GM10847 (cell line): ENCODE results near the gene ARID5B.

Experiments used
- POLR2A ChIP-seq: IDR thresholded peaks from 2 replicates; pipeline ENCODE4 v1.6.1; 2011; ENCODE audit not compliant: insufficient read length; ENCODE audit errors: extremely low read depth

Gene ARID5B

GRCh38 chr10:62001898-62002297, 100.4 kb downstream of the ARID5B start:
- TF ChIP-seq POLR2A = no peak

DNA sequence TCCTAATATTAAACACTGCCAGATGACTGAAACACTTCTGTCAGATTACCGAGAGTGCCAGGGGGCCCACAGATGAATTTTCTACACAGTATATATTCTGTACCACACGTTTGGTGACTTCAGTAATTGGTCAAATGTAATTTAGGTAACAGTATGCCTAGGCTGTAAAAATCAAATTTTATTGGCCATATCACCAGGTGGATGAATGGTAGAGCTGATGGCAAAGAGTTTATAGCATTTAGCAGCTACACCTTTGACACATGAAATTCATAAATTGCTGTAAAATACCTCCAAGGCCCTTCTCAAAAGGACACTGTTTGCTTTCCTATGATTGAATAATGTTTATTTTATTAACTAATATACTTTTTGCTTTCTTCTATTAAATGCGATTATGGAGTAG, 101.3 kb downstream of the ARID5B start:
- no peak for TF ChIP-seq POLR2A

DNA sequence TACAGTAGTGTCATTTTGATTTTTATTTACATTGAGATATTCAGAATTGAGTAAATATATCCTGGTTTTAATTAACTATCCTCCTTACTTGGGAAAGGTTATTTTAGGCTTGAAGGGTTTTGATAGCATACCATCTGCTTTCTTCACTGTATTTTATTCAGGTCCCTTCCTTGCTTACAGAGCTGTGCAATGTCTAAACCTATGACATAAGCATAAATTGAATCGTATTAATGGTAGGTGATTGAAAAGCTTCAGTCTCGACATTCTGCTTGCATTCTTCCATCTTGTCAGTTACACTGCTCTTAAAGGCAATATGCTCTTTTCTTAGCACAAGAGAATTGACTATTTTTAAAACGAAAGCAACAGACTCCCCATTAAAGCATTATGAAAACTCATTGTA, 102.5 kb downstream of the ARID5B start:
- no peak for TF ChIP-seq POLR2A

GRCh38 chr10:62005281-62005680, 103.8 kb downstream of the ARID5B start:
- no peak for TF ChIP-seq POLR2A

DNA sequence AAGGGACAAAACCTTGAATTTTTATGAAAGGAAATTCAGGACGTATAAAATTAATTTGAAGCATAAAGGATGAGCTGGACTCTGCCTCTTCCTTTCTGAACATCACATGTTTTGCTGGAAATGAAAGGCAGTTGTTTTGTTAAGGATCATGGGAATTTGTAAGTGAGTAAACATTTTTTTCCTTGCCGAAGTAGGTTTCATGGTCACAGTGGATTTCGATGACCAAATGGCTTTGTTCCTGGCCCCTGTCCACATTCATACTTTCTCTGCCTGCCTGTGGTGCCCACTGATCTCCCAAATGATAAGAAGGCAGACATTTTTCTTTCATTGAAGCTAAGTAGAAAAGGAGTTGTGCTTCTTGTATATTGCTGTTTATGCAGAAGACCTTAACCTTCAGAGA, 104.2 kb downstream of the ARID5B start:
- no peak for TF ChIP-seq POLR2A

DNA sequence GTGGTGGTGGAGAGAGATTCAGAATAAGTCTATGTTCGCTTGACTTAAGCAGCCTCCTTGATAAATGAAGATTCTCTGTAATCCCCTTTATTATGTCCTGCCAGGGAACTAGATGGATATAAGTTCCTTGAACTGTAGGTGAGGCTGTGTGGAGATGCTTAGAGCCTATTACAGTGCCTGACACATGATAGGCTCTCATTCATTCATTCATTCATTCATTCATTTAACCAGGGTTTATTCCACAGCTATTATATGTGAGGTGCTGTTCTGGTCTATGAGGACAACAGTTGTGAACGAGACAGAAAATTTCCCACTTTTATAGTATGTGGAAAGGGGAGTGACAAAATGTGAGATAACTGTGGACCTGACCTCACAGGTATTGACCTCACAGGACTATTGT, 105.6 kb downstream of the ARID5B start:
- TF ChIP-seq POLR2A = no peak

DNA sequence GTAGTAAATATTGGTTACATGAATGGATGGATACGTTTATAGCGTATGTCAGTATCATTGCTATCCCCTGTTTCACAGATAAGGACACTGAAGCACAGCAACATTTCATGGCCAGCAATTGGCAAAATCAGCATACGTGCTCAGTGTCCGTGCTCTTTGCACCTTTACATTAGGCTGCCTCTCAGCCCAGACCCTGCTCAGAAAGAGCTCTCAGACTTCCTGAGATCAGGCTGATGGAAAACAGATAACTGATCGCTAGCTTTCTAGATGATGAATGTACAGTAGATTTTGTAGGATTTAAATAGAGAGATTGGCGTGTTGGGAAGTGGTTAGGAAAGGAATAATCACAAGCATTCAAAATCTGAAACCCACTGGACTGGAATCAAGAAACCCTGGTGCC, 106.7 kb downstream of the ARID5B start:
- no peak for TF ChIP-seq POLR2A

DNA sequence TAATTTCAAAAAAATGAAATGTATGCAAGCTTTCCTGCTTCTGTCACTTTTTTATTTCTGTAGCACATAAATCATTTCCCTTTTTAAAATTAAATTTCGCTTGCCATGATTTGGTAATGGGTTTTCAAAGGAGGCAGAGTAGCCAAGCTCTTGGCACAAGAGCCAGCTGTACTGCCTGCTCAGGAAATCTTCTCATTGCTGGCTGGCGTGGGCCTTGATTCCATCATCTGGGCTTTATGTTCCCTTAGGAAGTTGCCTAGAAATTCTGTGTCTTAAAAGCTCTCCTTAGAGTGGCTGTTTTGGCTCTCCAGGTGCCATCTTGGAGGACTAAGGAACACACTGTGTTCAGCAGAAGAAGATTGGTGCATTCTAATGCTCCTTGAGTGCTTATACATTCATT, 107.4 kb downstream of the ARID5B start:
- no peak for TF ChIP-seq POLR2A

GRCh38 chr10:62010366-62010765, 108.9 kb downstream of the ARID5B start:
- no peak for TF ChIP-seq POLR2A

DNA sequence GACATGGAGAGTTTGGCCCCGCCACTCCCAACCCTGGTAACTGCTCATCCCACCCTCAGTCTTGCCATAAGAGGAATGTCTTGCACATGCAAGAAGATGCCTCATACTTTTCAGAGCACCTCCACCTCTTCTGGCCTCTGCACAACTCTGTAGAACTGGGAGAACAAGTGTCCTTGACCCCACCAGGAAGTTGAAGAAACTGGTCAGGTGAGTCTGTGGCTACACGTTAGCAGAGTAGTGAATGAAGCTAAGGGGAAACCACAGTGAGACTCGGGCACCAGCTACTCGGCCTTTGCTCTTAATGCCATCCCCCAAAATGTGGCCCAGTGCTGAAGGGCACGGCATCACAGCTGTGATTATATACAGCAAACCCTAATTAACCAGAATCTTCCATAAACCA, 110.1 kb downstream of the ARID5B start:
- TF ChIP-seq POLR2A = no peak

DNA sequence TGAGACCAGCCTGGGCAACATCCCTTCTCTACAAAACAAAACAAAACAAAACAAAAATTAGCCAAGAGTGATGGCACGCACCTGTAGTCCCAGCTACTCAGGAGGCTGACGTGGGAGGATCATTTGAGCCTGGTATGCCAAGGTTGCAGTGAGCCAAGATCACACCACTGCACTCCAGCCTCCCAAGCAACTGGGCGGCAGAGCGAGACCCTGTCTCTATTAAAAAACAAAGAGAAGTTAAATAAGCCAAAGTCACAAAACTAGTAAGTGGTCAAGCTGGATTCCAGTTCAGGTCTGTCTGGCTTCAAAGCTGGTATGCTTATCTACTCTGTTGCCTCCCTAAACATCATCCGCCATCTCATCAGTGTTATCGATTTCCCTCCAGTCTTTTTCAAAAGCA, 110.8 kb downstream of the ARID5B start:
- TF ChIP-seq POLR2A = no peak

GRCh38 chr10:62014510-62014909, 113.0 kb downstream of the ARID5B start:
- TF ChIP-seq POLR2A = no peak

GRCh38 chr10:62015994-62016393, 114.5 kb downstream of the ARID5B start:
- no peak for TF ChIP-seq POLR2A

DNA sequence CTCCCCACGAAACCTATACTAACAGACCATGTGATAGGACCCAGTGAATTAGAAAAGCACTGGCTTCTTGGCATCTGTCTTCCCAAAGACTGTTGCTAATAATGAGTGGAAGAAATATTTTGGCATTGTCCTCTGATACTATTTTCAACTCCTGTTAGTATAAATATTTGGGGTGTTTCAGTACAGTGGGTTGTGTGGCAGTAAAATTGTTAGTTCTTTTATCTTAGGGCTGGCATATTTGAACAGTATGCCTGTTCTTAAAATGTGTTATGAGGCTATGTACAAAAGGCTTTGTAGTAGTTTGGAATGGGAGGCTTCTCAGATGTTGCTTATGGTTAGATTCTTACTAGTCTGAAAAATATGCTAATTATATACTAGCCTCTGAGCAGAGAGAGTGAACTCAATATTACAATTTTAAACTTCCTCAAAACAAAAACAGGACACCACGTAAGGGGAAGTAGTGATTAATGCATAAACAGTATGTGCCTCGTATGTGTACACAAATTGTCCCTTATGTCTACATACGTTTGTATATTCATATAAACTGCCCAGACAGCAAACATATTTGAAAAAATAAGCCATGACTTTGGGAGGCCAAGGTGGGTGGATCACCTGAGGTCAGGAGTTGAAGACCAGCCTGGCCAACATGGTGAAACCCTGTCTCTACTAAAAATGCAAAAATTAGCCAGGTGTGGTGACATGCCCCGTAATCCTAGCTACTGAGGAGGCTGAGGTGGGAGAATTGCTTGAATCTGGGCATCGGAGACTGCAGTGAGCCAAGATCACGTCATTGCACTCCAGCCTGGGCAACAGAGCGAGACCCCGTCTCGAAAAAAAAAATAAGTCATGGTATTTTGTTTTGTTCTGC, 115.4 kb downstream of the ARID5B start:
- no peak for TF ChIP-seq POLR2A

DNA sequence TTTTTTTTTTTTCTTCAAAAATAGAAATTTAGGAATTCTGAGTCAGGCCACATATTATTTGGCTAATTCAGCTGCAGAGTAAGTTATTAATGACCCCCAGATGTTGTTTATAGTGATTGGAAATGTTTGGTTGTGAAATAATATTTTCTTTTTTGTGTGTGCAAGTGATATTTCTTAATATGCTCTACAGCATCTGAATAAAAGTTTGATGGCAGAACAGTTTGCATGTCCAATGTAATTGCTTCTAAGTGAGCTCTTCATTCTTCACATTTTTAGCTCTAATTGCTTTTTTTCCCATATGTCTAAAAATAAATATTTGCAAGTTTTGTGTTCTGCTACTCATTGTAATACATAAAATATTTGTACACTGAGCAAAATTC, 116.0 kb downstream of the ARID5B start:
- TF ChIP-seq POLR2A = no peak

GRCh38 chr10:62018131-62018911, 116.8 kb downstream of the ARID5B start:
- TF ChIP-seq POLR2A = no peak
